Testis (tissue), 3 donors: Measurements from ENCODE around the gene EAPP. TPM values are rescaled to one million over a fixed set of nuclear protein-coding genes. Genes with fewer than 3 reads are reported as not detected.

Source experiments
- DNase-seq: peaks from one replicate; pipeline ENCODE4 v3.0.0-alpha.2; 2019
- H3K27ac ChIP-seq, 2 donors: fragments of 200-600 bp; sonication (generic); one replicate each; pipeline ENCODE4 v1.5.1; 2019
- H3K27me3 ChIP-seq: fragments of 200-600 bp; sonication (generic); one replicate; pipeline ENCODE4 v1.5.1; 2019
- H3K36me3 ChIP-seq: fragments of 200-600 bp; sonication (generic); one replicate; pipeline ENCODE4 v1.5.1; 2017; ENCODE audit warnings: low read depth; ENCODE audit errors: missing control alignments
- H3K4me1 ChIP-seq: fragments of 200-600 bp; sonication (generic); one replicate; pipeline ENCODE4 v1.5.1; 2019
- H3K4me3 ChIP-seq, 2 donors: fragments of 200-600 bp; sonication (generic); one replicate each; pipeline ENCODE4 v1.5.1; 2017 to 2019
- H3K9me3 ChIP-seq: fragments of 200-600 bp; sonication (generic); one replicate; pipeline ENCODE4 v1.5.1; 2017
- POLR2A ChIP-seq: fragments of 450-650 bp; IDR thresholded peaks from one replicate; pipeline ENCODE4 v1.6.1; 2017; ENCODE audit warnings: antibody characterized with exemption, mild to moderate bottlenecking, moderate library complexity
- WGBS, 2 donors: methylation state at CpG; one replicate each; pipeline ENCODE4 v1.1.5; 2018; 5-methylcytosine and 5-hydroxymethylcytosine counted together
- intact Hi-C: fragments of 100-400 bp; cut with DNase I; formaldehyde crosslinking; loops from one replicate; pipeline ENCODE4 v1.15.1; 2023; ENCODE audit warnings: low total_unique reads
- polyA plus RNA-seq: library from polyadenylated mRNA; stranded (reverse); fragments of 350-450 nt; fragmentation: Illumina TruSeq; extraction: RNeasy Lipid Tissue Mini Kit (QIAGEN cat#74804); gene quantifications from one replicate; pipeline ENCODE4 v1.2.3, GENCODE V29; 2014; ENCODE audit warnings: low read depth, low replicate concordance; ENCODE audit not compliant: insufficient read depth
- total RNA-seq, 2 donors: library from RNA; depleted of rRNA; stranded (reverse); fragments of >200 nt; gene quantifications; one replicate each; pipeline ENCODE4 v1.2.3, GENCODE V29; 2016
- TF ChIP-seq, protein P1 (sequence below), 3 experiments: fragments of 450-650 bp in 2 of 3; fragments of 200-600 bp in 1 of 3; sonication (generic) in 1 of 3; IDR thresholded peaks; one replicate each; pipeline ENCODE4 v1.5.1; 2016 to 2019; ENCODE audit warnings: antibody characterized with exemption in 3 of 3, mild to moderate bottlenecking in 2 of 3, moderate library complexity in 1 of 3

Gene EAPP
- total and polyA plus RNA-seq, 3 donors from 2014 or later, result 33.1 to 46.9 (median 38.0) TPM

DNA sequence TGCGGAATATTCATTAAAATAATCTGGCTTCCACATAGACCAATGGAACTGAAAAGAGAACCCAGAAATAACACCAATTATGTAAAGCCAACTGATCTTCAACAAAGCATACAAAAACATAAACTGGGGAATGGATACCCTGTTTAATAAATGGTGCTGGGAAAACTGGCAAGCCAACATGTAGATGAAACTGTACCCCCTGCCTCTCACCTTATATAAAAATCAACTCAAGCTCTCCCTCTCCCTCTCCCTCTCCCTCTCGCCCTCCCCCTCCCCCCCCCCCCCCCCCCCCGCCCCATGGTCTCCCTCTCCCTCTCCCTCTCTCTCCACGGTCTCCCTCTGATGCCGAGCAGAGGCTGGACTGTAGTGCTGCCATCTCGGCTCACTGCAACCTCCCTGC lies 64.3 kb downstream of the EAPP start:
- DNase-seq, result no peak
- intact Hi-C loops, result no loop called here

DNA sequence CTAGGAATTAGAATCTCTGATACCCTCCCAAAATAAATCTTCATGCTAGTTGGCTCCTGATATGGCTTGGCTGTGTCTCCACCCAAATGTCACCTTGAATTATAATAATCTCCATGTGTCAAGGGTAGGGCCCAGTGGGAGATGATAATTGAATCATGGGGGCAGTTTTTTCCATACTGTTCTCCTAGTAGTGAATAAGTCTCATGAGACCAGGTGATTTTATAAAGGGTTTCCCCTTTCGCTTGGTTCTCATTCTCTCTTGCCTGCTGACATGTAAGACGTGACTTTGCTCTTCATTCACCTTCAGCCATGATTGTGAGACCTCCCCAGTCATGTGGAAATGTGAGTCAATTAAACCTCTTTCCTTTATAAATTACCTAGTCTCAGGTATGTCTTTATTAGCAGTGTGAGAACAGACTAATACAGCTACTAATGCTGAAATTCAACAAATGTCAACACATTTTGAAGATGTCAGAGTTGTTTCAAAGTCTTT lies 65.3 kb downstream of the EAPP start:
- no peak for DNase-seq
- intact Hi-C loops, result no loop called here
- no peaks in the 10 kb centered on the region for H3K36me3 ChIP-seq
- H3K27me3 ChIP-seq, result no peaks in the 10 kb centered on the region
- WGBS, 2 donors, result 87 to 95% methylated on average over 2 of the region's 2 CpGs
- H3K27ac ChIP-seq, result no peak overlapping the region
- H3K4me3 ChIP-seq, result no peak overlapping the region
- H3K9me3 ChIP-seq, result no peaks in the 10 kb centered on the region
- TF ChIP-seq, protein P1, sequence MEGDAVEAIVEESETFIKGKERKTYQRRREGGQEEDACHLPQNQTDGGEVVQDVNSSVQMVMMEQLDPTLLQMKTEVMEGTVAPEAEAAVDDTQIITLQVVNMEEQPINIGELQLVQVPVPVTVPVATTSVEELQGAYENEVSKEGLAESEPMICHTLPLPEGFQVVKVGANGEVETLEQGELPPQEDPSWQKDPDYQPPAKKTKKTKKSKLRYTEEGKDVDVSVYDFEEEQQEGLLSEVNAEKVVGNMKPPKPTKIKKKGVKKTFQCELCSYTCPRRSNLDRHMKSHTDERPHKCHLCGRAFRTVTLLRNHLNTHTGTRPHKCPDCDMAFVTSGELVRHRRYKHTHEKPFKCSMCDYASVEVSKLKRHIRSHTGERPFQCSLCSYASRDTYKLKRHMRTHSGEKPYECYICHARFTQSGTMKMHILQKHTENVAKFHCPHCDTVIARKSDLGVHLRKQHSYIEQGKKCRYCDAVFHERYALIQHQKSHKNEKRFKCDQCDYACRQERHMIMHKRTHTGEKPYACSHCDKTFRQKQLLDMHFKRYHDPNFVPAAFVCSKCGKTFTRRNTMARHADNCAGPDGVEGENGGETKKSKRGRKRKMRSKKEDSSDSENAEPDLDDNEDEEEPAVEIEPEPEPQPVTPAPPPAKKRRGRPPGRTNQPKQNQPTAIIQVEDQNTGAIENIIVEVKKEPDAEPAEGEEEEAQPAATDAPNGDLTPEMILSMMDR (IDR thresholded peaks at IDR 0.05), result no peak
- TF ChIP-seq POLR2A, result no peak
- H3K4me1 ChIP-seq, result no peaks in the 10 kb centered on the region

More for the DNA sequence above, 64.3 kb downstream of the EAPP start:
- Histone ChIP-seq H3K27ac (no peak overlapping the region), H3K27me3 (no peaks in the 10 kb centered on the region), H3K4me3 (peak overlapping the region in 1 of 2 donors; percentile 10), H3K36me3 (no peaks in the 10 kb centered on the region), H3K9me3 (no peaks in the 10 kb centered on the region), H3K4me1 (no peaks in the 10 kb centered on the region)
- WGBS, 2 donors, result 54 to 87% methylated on average over 4 to 5 of the region's 6 CpGs
- TF ChIP-seq POLR2A, result no peak
- TF ChIP-seq, protein P1 (IDR thresholded peaks at IDR 0.05), result no peak

DNA sequence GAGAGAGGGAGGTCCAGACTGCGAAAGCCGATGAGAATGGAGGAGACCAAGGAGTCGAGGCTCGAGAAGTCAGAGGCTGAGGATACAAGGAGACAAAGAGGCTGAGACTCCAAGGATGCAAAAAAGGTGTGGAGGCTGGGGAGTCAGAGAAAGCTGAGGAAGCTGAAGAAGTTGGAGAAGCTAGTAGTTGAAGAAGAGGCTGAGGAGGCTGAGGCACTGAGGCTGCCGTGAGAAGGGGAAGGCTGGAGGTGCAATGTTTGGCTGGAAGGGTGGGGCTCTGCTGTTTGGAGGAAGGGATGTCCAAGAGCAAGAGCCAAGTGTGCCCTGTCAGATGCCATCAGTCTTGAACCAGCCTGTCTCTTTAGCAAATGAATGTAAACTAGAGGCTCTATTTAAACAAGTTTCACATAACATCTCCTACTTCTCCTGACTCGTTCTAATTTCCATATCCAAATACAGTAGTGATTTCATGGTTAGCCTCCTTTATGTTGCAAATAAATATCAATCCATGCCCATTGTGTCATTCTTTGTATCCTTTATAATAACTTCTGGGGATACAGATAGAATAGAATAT lies 66.7 kb downstream of the EAPP start:
- Histone ChIP-seq H3K36me3 (no peaks in the 10 kb centered on the region), H3K4me3 (no peak overlapping the region), H3K4me1 (no peaks in the 10 kb centered on the region), H3K27me3 (no peaks in the 10 kb centered on the region), H3K27ac (no peak overlapping the region), H3K9me3 (no peaks in the 10 kb centered on the region)
- intact Hi-C loops, result no loop called here
- no peak for DNase-seq
- TF ChIP-seq, protein P1 (IDR thresholded peaks at IDR 0.05), result no peak
- no peak for TF ChIP-seq POLR2A
- WGBS, 2 donors, result 83 to 89% methylated on average over 6 of the region's 6 CpGs

DNA sequence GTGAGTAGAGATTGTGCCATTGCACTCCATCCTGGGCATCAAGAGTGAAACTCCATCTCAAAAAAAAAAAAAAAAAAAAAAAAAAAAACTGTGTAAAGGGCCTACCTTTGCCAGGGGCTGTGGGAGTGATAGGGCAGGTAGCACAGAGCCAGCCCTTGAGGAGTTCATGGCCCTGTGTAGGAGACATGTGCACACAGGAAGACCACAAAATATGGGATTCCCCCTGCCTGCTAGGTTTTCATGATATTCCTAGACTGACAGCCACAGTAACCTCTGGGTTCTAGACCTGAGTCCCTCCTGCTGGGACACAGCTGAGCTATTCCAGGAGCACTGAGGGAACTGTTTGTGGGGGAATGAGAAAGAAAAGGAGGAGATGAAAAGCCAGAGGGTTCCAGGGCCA lies 69.2 kb downstream of the EAPP start:
- Histone ChIP-seq H3K4me3 (no peak overlapping the region), H3K4me1 (no peaks in the 10 kb centered on the region), H3K36me3 (no peaks in the 10 kb centered on the region), H3K27me3 (no peaks in the 10 kb centered on the region), H3K27ac (no peak overlapping the region), H3K9me3 (no peaks in the 10 kb centered on the region)
- TF ChIP-seq, protein P1 (IDR thresholded peaks at IDR 0.05), result no peak
- TF ChIP-seq POLR2A, result no peak
- intact Hi-C loops, result no loop called here
- DNase-seq, result no peak

DNA sequence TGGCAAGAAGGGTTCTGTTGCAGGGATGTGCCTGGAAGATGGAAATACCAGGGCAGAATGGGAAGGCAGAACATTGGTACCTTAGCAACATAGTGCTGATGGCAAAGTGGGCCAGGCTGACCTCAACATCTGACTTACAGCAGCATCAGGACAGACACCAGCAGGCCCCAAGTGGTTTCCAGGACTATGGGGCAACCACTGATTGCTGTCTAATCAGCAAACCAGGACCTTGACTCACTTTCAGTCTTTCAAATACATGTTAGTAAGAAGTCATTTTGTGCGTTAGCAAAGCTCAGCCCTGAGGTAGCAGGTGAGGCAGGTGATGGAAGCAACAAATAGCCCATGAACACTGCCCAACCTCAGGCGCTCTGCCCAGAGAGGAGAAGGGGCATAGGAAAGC lies 72.8 kb downstream of the EAPP start:
- DNase-seq, result no peak
- Histone ChIP-seq H3K27ac (no peak overlapping the region), H3K27me3 (no peaks in the 10 kb centered on the region), H3K4me1 (no peaks in the 10 kb centered on the region), H3K4me3 (no peak overlapping the region), H3K36me3 (no peaks in the 10 kb centered on the region), H3K9me3 (no peaks in the 10 kb centered on the region)
- intact Hi-C loops, result no loop called here
- 98 to 100% methylated on average over 2 of the region's 2 CpGs for WGBS, 2 donors
- TF ChIP-seq POLR2A, result no peak
- TF ChIP-seq, protein P1 (IDR thresholded peaks at IDR 0.05), result no peak
